GM23338 (cell line): Measurements from ENCODE around the gene RSU1. TPM values are rescaled to one million over a fixed set of nuclear protein-coding genes. Genes with fewer than 3 reads are reported as not detected.

Source experiments
- ATAC-seq: fragments of 200-7000 bp; cut with Tn5 transposase; 3 replicates; pipeline ENCODE4 v1.9.1; 2020
- DNase-seq: peaks from one replicate; pipeline ENCODE4 v3.0.0-alpha.2; 2015; ENCODE audit warnings: low spot score
- H2AFZ ChIP-seq: fragments of 200-600 bp; sonication (generic); 2 replicates; pipeline ENCODE4 v1.8.0; 2016; ENCODE audit warnings: antibody characterized with exemption, mild to moderate bottlenecking, moderate library complexity
- H3F3A ChIP-seq: fragments of 200-600 bp; sonication (generic); replicated peaks from 2 replicates; pipeline ENCODE4 v1.8.0; 2017; ENCODE audit warnings: antibody characterized with exemption, mixed run types, low read depth
- H3K27ac ChIP-seq: fragments of 200-600 bp; sonication (generic); 2 replicates; pipeline ENCODE4 v1.6.1; 2016; ENCODE audit warnings: low read depth
- H3K27me3 ChIP-seq: fragments of 200-600 bp; sonication (generic); 2 replicates; pipeline ENCODE4 v1.8.0; 2016; ENCODE audit warnings: mild to moderate bottlenecking, mixed run types, moderate library complexity; ENCODE audit not compliant: insufficient read depth
- H3K36me3 ChIP-seq: fragments of 200-600 bp; sonication (generic); 2 replicates; pipeline ENCODE4 v1.8.0; 2016; ENCODE audit warnings: mild to moderate bottlenecking; ENCODE audit not compliant: insufficient read depth
- H3K4me1 ChIP-seq: fragments of 200-600 bp; sonication (generic); 2 replicates; pipeline ENCODE4 v1.8.0; 2016; ENCODE audit warnings: mild to moderate bottlenecking, moderate library complexity; ENCODE audit not compliant: insufficient read depth
- H3K4me2 ChIP-seq: fragments of 200-600 bp; sonication (generic); 2 replicates; pipeline ENCODE4 v1.7.1; 2017; ENCODE audit warnings: mixed run types
- H3K4me3 ChIP-seq: fragments of 200-600 bp; sonication (generic); 2 replicates; pipeline ENCODE4 v1.6.1; 2016; ENCODE audit warnings: mixed run types
- H3K79me2 ChIP-seq: fragments of 200-600 bp; sonication (generic); replicated peaks from 2 replicates; pipeline ENCODE4 v1.8.0; 2017; ENCODE audit warnings: mild to moderate bottlenecking; ENCODE audit not compliant: insufficient read depth
- H3K9me2 ChIP-seq: fragments of 200-600 bp; sonication (generic); 2 replicates; pipeline ENCODE4 v1.8.0; 2017; ENCODE audit not compliant: insufficient read depth
- H4K20me1 ChIP-seq: fragments of 200-600 bp; sonication (generic); replicated peaks from 2 replicates; pipeline ENCODE4 v1.8.0; 2017; ENCODE audit warnings: mild to moderate bottlenecking; ENCODE audit not compliant: insufficient read depth
- H3K27ac Mint-ChIP-seq: 2 replicates; pipeline ENCODE4 v1.8.0; 2020; ENCODE audit warnings: inconsistent platforms, mild to moderate bottlenecking, moderate library complexity, mixed read lengths
- H3K27me3 Mint-ChIP-seq: 3 replicates; pipeline ENCODE4 v1.8.0; 2022; ENCODE audit warnings: low read depth, mild to moderate bottlenecking, moderate library complexity, mixed read lengths, inconsistent platforms; ENCODE audit not compliant: insufficient read depth, poor library complexity
- H3K36me3 Mint-ChIP-seq: 3 replicates; pipeline ENCODE4 v1.8.0; 2021; ENCODE audit warnings: low read depth, mild to moderate bottlenecking, inconsistent platforms, moderate library complexity, mixed read lengths
- H3K4me1 Mint-ChIP-seq: 3 replicates; pipeline ENCODE4 v1.8.0; 2020; ENCODE audit warnings: mild to moderate bottlenecking, inconsistent platforms, mixed read lengths
- H3K4me3 Mint-ChIP-seq: 3 replicates; pipeline ENCODE4 v1.8.0; 2021; ENCODE audit warnings: moderate library complexity, mild to moderate bottlenecking, inconsistent platforms, mixed read lengths
- H3K9me3 Mint-ChIP-seq: 3 replicates; pipeline ENCODE4 v1.8.0; 2020; ENCODE audit warnings: moderate library complexity, mild to moderate bottlenecking, inconsistent platforms, mixed read lengths
- CREB1 ChIP-seq: fragments of 250-450 bp; sonication (Bioruptor Pico); IDR thresholded peaks from 2 replicates; pipeline ENCODE4 v1.5.0; 2020; ENCODE audit warnings: low read depth, mild to moderate bottlenecking, moderate library complexity
- EZH2 ChIP-seq: fragments of 200-600 bp; sonication (generic); IDR thresholded peaks from one replicate; pipeline ENCODE4 v1.8.0; 2017; ENCODE audit warnings: antibody characterized with exemption, mild to moderate bottlenecking, low read depth; ENCODE audit not compliant: unreplicated experiment
- EZH2phosphoT487 ChIP-seq: fragments of 200-600 bp; sonication (generic); IDR thresholded peaks from one replicate; pipeline ENCODE4 v1.8.1; 2018; ENCODE audit warnings: antibody characterized with exemption; ENCODE audit not compliant: unreplicated experiment
- JUNB ChIP-seq: IDR thresholded peaks from one replicate; pipeline ENCODE4 v1.6.1; 2016; ENCODE audit warnings: antibody characterized with exemption; ENCODE audit not compliant: unreplicated experiment
- NANOG ChIP-seq: IDR thresholded peaks from 2 replicates; pipeline ENCODE4 v1.6.1; 2016; ENCODE audit warnings: antibody characterized with exemption, borderline replicate concordance
- POLR2AphosphoS5 ChIP-seq: IDR thresholded peaks from 2 replicates; pipeline ENCODE4 v1.6.1; 2016; ENCODE audit warnings: antibody characterized with exemption, low read depth
- REST ChIP-seq: IDR thresholded peaks from one replicate; pipeline ENCODE4 v1.6.1; 2018; ENCODE audit warnings: antibody characterized with exemption; ENCODE audit not compliant: unreplicated experiment
- STAT1 ChIP-seq: IDR thresholded peaks from one replicate; pipeline ENCODE4 v1.6.1; 2016; ENCODE audit warnings: antibody characterized with exemption; ENCODE audit not compliant: unreplicated experiment
- ZNF114 ChIP-seq: fragments of 250-450 bp; sonication (Bioruptor Pico); IDR thresholded peaks from 2 replicates; pipeline ENCODE4 v1.5.0; 2020; ENCODE audit warnings: mild to moderate bottlenecking, moderate library complexity
- ZNF331 ChIP-seq: fragments of 250-450 bp; sonication (Bioruptor Pico); IDR thresholded peaks from 2 replicates; pipeline ENCODE4 v1.5.0; 2020; ENCODE audit warnings: low read depth, mild to moderate bottlenecking, moderate library complexity
- ZNF462 ChIP-seq: fragments of 250-450 bp; sonication (Bioruptor Pico); IDR thresholded peaks from 2 replicates; pipeline ENCODE4 v1.5.0; 2020; ENCODE audit warnings: mild to moderate bottlenecking, moderate library complexity
- polyA plus RNA-seq: library from polyadenylated mRNA; unstranded; fragments of >200 nt; fragmentation: Nextera tagmentation; extraction: Ambion mirVana; gene quantifications from 2 replicates; pipeline ENCODE4 v1.2.1, GENCODE V29; 2016
- total RNA-seq: library from RNA; depleted of rRNA; stranded (reverse); fragments of >200 nt; shearing (Covaris generic); gene quantifications from 2 replicates; pipeline ENCODE4 v1.2.3, GENCODE V29; 2014
- TF ChIP-seq, protein P1 (sequence below): IDR thresholded peaks from 2 replicates; pipeline ENCODE4 v1.6.1; 2016; ENCODE audit warnings: antibody characterized with exemption
- TF ChIP-seq, protein P2 (sequence below), 2 experiments: fragments of 200-600 bp in 1 of 2; sonication (generic) in 1 of 2; conservative IDR thresholded peaks; 2 replicates each; pipeline versions ENCODE4 v1.5.1 to v1.6.1; 2016 to 2017; ENCODE audit warnings: antibody characterized with exemption in 2 of 2, low read depth in 2 of 2, mild to moderate bottlenecking in 2 of 2, moderate library complexity in 1 of 2

Gene RSU1
- total and polyA plus RNA-seq, 2 experiments from 2014 or later: 62.7 to 96.2 TPM

DNA sequence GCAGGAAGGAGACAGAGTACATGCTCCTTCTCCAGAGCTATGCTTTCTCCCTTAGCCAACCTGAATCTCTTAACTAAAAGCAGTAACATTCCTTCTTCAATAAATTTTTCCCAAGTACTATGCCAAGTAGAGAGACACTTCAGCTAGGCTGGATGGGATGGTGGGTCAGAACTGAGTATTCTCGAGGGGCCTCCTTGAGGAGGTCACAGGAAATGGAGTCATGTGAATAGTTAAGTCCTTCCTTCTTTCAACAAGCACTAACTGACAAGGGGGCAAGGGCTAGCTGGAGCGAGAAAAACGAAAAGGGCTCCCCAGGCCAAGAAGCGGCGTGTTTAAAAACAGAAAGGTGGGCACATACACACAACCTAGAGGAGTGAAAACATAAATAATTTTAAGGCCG, 5.5 kb downstream of the RSU1 start:
- H3K27ac ChIP-seq: no peak overlapping the region
- Mint-ChIP-seq H3K36me3 (no peaks in the 10 kb centered on the region; the same call in 2 of the 3 replicates), H3K4me3 (no peak overlapping the region), H3K27ac (no peak overlapping the region), H3K9me3 (no peaks in the 10 kb centered on the region), H3K4me1 (peaks cover 8% of the 10 kb centered on the region), H3K27me3 (peaks cover 2% of the 10 kb centered on the region)
- H3K4me1 ChIP-seq: peaks cover 7% of the 10 kb centered on the region
- H3K4me3 ChIP-seq: no peak overlapping the region
- no peak for DNase-seq
- H3K36me3 ChIP-seq: no peaks in the 10 kb centered on the region
- peaks cover 94% of the 10 kb centered on the region for H3K79me2 ChIP-seq
- H3K9me2 ChIP-seq: no peaks in the 10 kb centered on the region
- no peaks in the 10 kb centered on the region for H3K27me3 ChIP-seq
- TF ChIP-seq, protein P1, sequence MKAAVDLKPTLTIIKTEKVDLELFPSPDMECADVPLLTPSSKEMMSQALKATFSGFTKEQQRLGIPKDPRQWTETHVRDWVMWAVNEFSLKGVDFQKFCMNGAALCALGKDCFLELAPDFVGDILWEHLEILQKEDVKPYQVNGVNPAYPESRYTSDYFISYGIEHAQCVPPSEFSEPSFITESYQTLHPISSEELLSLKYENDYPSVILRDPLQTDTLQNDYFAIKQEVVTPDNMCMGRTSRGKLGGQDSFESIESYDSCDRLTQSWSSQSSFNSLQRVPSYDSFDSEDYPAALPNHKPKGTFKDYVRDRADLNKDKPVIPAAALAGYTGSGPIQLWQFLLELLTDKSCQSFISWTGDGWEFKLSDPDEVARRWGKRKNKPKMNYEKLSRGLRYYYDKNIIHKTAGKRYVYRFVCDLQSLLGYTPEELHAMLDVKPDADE: no peak
- TF ChIP-seq EZH2 (no peak), REST (no peak), ZNF331 (CRISPR knock-in tag) (no peak), ZNF114 (CRISPR knock-in tag) (no peak), NANOG (no peak), JUNB (no peak), CREB1 (no peak), EZH2phosphoT487 (no peak), STAT1 (no peak), ZNF462 (CRISPR knock-in tag) (no peak), POLR2AphosphoS5 (no peak)
- TF ChIP-seq, protein P2, sequence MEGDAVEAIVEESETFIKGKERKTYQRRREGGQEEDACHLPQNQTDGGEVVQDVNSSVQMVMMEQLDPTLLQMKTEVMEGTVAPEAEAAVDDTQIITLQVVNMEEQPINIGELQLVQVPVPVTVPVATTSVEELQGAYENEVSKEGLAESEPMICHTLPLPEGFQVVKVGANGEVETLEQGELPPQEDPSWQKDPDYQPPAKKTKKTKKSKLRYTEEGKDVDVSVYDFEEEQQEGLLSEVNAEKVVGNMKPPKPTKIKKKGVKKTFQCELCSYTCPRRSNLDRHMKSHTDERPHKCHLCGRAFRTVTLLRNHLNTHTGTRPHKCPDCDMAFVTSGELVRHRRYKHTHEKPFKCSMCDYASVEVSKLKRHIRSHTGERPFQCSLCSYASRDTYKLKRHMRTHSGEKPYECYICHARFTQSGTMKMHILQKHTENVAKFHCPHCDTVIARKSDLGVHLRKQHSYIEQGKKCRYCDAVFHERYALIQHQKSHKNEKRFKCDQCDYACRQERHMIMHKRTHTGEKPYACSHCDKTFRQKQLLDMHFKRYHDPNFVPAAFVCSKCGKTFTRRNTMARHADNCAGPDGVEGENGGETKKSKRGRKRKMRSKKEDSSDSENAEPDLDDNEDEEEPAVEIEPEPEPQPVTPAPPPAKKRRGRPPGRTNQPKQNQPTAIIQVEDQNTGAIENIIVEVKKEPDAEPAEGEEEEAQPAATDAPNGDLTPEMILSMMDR (conservative IDR thresholded peaks at IDR 0.05; ENCODE audit: low read depth in 2 of 2): no peak
- H3F3A ChIP-seq: no peaks in the 10 kb centered on the region
- H4K20me1 ChIP-seq: peaks cover 9% of the 10 kb centered on the region; the same call in 1 of the 2 replicates
- no peak for ATAC-seq
- H3K4me2 ChIP-seq: no peak overlapping the region
- no peak overlapping the region for H2AFZ ChIP-seq
